Esophagus (tissue), 2 donors: ENCODE data around the gene RNU1-2. TPM values are rescaled to one million over a fixed set of nuclear protein-coding genes. Genes with fewer than 3 reads are reported as not detected.
"Not testable (repeated sequence)": the region's sequence is repeated elsewhere in the genome, so short reads cannot be mapped to it uniquely, and the experiment has no call there.

Experiments
- H3K27ac ChIP-seq, 2 donors: one replicate each; pipeline ENCODE4 v1.5.1; 2013; ENCODE audit warnings: low read depth in 2 of 2, mild to moderate bottlenecking in 2 of 2, inconsistent platforms in 1 of 2, low read length in 1 of 2, moderate library complexity in 1 of 2
- H3K27me3 ChIP-seq, 2 donors: one replicate each; pipeline ENCODE4 v1.6.1; 2013; ENCODE audit warnings: low read length in 2 of 2, control low read depth in 1 of 2, mild to moderate bottlenecking in 1 of 2; ENCODE audit not compliant: insufficient read depth in 2 of 2, control insufficient read depth in 1 of 2
- H3K36me3 ChIP-seq, 2 donors: one replicate each; pipeline ENCODE4 v1.6.1; 2013; ENCODE audit warnings: low read length in 1 of 2; ENCODE audit not compliant: control insufficient read depth in 2 of 2, insufficient read depth in 2 of 2
- H3K4me1 ChIP-seq, 2 donors: one replicate each; pipeline ENCODE4 v1.6.1; 2013; ENCODE audit warnings: low read length in 1 of 2; ENCODE audit not compliant: control insufficient read depth in 2 of 2, insufficient read depth in 2 of 2
- H3K4me3 ChIP-seq, 2 donors: one replicate each; pipeline ENCODE4 v1.5.1; 2013; ENCODE audit warnings: low read length in 2 of 2, mild to moderate bottlenecking in 2 of 2, low read depth in 1 of 2, moderate library complexity in 1 of 2
- H3K9me3 ChIP-seq, 2 donors: one replicate each; pipeline ENCODE4 v1.6.1; 2013; ENCODE audit warnings: mild to moderate bottlenecking in 2 of 2, low read depth in 1 of 2, low read length in 1 of 2, moderate library complexity in 1 of 2; ENCODE audit not compliant: control insufficient read depth in 2 of 2, insufficient read depth in 1 of 2
- WGBS, 2 donors: extraction: QIAGEN DNeasy Blood & Tissue Kit; methylation state at CpG; one replicate each; pipeline ENCODE4 v1.1.7; 2013; 5-methylcytosine and 5-hydroxymethylcytosine counted together
- polyA plus RNA-seq, 2 donors: library from polyadenylated mRNA; stranded (reverse); fragments of 200-250 nt; gene quantifications; one replicate each; pipeline ENCODE4 v1.2.3, GENCODE V29; 2013
- donor health status: healthy with polysubstance abuse.
- donor health status: Bipolar disorder and iron deficiency.

RNU1-2 gene
- polyA plus RNA-seq, 2 donors = not detected

DNA sequence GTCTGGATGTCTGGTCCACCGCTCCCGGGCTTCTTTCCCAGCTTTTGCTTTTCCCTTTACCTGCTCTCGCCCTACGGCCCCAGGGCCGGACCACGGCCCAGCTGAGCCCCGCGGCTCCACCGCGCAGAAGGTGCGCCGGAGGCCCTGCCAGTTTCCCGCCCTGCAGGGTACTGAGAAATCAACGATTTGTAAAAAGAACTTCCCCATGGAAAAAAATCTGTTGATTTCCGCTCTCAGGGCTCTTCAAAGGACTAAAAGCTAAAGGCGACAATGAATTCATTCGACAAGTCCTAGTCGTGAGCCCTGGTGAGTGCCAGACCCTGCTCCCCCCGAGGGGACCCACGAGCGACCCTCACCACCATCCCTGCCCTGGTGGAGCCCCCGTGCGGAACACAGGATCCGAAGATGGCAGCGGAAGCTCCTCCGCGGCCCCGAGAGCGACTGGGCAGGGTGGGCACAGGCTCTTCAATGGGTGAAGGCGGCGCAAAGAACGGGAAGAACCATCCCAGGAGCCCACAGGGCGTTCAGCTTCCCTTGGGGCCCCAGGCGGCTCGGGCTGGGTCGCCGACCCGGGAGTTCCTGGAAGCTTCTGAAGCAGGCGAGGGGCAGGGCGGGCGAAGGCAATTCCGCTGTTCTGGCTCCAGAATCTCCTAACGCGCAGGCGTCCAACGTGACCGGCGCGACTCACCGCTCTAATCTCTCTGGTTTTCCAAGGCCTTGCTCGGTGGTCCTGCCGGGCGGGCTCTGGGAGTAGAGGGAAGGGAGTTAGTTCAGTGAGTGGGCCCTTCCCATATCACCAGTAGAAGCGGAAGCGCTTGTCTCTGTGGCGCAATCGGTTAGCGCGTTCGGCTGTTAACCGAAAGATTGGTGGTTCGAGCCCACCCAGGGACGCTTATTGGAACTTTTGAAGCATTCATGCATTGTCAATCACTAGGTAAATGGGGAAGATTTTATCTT lies 6.6 kb upstream of the RNU1-2 start:
- WGBS, 2 donors = 6 to 12% methylated on average over 63 of the region's 63 CpGs
- H3K36me3 ChIP-seq = no peaks in the 10 kb centered on the region
- no peaks in the 10 kb centered on the region for H3K27me3 ChIP-seq
- H3K27ac ChIP-seq = peak overlapping the region; percentile 84 to 96
- peak overlapping the region; percentile 61 to 64 for H3K4me3 ChIP-seq
- H3K4me1 ChIP-seq = peaks cover 0 to 4% of the 10 kb centered on the region in 2 donors
- H3K9me3 ChIP-seq = no peaks in the 10 kb centered on the region

DNA sequence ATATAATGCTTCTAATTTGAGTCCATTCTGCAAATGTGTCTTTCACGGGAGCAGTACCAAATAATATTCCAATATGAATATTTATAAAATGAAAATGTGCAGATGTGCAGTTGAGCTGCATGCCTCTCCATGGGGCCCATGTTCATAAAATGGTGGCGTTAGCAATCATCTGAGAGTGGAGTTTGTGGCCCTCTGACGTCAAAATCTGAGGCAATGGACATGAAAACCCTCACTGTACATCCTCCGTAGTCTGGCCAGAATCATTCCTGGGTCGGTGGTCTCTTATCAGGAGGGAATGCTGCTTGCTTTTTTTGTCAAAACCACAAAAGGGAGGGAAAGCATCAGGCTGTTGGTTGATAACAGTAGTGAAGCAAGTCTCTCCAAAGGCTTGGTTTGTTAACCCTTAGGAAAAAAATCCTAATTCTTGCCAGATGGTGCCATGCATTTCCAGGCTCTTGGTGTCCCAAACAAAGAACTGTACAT lies 5.2 kb upstream of the RNU1-2 start:
- H3K27ac ChIP-seq, H3K4me1 ChIP-seq, H3K36me3 ChIP-seq, H3K27me3 ChIP-seq, H3K4me3 ChIP-seq, H3K9me3 ChIP-seq: not testable (repeated sequence)
- 78 to 82% methylated on average over 5 of the region's 5 CpGs for WGBS, 2 donors

DNA sequence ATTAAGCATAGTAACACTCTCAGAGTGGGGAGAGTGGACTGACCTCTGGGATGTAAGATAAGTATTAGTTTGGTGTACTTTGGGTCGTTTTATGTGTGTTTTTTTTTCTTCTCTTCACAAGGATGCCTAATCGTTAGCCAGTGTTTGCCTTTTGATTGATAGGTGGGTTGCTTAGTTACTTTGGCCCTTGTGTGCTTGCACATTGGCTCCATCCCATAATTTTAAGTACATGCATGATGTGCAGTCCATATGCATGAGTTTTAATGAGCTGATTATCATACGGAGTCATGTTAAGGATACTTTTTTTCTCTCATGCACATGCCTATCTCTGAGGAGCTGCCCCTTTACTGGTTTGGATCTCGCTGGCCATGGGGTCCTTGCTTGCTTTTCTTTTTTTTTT lies 4.7 kb upstream of the RNU1-2 start:
- not testable (repeated sequence) for H3K27ac ChIP-seq, H3K27me3 ChIP-seq, H3K36me3 ChIP-seq, H3K9me3 ChIP-seq, H3K4me1 ChIP-seq, H3K4me3 ChIP-seq
- 59 to 68% methylated on average over 4 of the region's 4 CpGs for WGBS, 2 donors

DNA sequence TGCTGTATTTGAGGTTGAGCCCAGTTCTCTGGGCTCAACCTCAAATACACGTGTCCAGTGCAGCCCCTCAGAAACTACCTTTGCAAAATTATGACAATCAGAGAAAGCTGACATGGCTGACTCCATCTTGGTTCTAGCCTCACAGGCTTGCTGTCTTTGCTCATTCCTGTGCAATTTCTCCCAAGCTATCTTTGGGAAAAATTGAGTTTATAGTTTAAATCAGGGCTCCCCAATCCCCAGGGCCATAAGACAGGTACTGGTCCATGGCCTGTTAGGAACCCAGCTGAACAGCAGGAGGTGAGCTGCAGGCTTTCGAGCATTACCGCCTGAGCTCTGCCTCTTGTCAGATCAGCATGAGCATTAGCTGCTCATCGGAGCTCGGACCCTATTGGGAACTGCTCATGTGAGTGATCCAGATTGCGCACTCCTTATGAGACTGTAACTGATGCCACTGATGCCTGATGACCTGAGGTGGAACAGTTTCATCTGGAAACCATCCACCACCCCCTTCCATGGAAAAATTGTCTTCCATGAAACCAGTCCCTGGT lies 2.7 kb upstream of the RNU1-2 start:
- H3K27me3 ChIP-seq, H3K27ac ChIP-seq, H3K36me3 ChIP-seq, H3K4me3 ChIP-seq, H3K9me3 ChIP-seq, H3K4me1 ChIP-seq: not testable (repeated sequence)
- WGBS, 2 donors = 70 to 80% methylated on average over 6 of the region's 6 CpGs

DNA sequence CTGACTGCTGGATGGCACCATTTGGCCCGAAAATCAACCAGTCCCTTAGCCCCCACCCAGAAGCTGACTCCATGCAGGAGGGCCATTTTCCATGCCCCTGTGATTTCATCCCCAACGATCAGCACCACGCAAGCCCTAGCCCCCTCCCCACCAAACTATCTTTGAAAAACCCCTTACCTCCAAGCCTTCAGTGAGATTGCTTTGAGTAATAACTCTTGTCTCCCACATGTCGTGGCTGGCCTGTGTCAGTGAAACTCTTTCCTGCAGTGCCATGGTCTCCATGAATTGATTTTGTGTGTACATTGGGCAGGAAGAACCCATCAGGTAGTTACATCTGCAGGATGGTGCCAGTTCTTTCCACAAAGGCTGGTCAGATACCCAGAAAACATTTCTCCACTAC lies 2.0 kb upstream of the RNU1-2 start:
- not testable (repeated sequence) for H3K9me3 ChIP-seq, H3K4me3 ChIP-seq, H3K27me3 ChIP-seq, H3K36me3 ChIP-seq, H3K27ac ChIP-seq, H3K4me1 ChIP-seq
- WGBS, 2 donors = 68 to 82% methylated on average over 4 of the region's 4 CpGs

DNA sequence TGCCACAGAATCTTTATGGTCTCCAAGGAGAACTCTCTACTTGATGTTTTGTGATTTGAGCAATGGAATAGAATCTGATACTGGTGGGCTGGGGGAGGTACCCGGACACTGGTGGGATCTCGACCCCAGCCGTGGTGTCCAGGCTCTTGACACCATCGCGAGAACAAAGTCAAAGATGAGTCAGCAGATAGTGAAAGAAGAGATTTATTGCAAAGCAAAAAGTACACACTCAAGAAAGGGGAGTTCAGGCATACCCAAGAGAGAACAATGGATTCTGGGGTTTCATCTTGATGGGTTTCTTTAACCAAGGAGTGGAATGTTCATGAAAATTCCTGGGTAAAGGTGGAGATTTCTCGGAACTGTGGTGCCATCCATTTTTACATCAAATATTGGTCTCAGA lies 1.4 kb upstream of the RNU1-2 start:
- not testable (repeated sequence) for H3K4me1 ChIP-seq

DNA sequence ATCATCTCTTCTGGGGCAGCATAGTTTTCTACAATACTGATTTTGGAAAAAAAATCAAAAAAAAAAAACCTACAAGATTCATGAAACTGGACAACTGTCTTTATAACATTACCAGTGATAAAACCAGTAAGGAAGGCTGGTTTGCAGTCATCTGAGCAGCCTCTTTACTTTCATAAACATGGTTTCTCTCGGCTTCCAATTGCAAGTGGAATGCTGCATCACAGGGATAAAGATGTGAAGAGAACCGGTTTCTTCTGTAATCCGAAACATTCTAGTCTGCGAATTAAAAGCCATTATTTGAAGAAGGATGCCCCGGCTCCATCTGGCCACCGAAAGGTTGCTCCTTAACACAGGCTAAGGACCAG lies 565 bp upstream of the RNU1-2 start:
- H3K9me3 ChIP-seq, H3K4me1 ChIP-seq, H3K27me3 ChIP-seq, H3K36me3 ChIP-seq: not testable (repeated sequence)
- Histone ChIP-seq H3K27ac (peak overlapping the region in 1 of 2 donors; percentile 22), H3K4me3 (peak overlapping the region in 1 of 2 donors; percentile 31)
- WGBS, 2 donors = 2 to 3% methylated on average over 5 to 6 of the region's 6 CpGs

More for the DNA sequence above, 1.4 kb upstream of the RNU1-2 start:
- WGBS, 2 donors = 78 to 81% methylated on average over 6 of the region's 6 CpGs
- not testable (repeated sequence) for H3K9me3 ChIP-seq, H3K4me3 ChIP-seq, H3K27ac ChIP-seq, H3K27me3 ChIP-seq, H3K36me3 ChIP-seq

DNA sequence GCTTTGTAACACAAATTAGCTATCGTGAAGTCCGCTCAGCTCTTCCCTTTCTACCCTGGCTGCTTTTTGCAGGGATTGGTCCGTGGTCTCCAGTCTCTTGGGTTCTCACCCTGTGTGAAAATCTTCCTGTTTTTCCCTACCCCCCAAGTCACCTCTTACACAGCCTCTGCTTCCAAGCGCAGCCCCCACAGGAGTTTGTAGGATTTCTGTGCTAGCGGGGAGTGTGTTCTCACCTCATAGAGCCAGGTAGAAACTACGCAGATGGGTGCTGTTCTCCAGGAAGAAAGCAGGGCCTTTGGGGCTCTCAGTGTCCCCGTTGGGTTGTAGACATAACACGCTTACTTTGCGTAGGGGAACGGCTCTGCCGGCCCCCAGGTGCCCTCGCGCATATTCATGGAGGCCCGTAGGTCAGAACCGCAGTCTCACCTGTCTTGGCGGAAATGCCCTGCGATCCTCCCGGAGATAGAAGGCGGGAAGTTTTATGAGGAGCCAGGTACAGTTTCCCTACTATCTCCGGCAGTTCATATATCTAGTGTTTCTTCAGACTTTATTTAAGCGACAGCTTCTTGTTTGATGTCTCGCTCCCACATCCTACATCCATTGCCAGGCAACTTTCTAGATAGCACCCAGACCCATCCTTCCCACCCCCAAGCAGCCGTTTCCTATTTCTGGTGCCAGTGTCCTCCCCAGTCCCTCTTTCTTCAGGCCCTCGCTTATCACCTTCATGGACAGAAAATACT lies 706 bp downstream of the RNU1-2 start:
- H3K27me3 ChIP-seq, H3K4me1 ChIP-seq, H3K36me3 ChIP-seq, H3K9me3 ChIP-seq: not testable (repeated sequence)
- 19 to 25% methylated on average over 21 to 22 of the region's 24 CpGs for WGBS, 2 donors
- peak overlapping the region in 1 of 2 donors; percentile 19 for H3K4me3 ChIP-seq
- H3K27ac ChIP-seq = peak overlapping the region; percentile 91 to 93

DNA sequence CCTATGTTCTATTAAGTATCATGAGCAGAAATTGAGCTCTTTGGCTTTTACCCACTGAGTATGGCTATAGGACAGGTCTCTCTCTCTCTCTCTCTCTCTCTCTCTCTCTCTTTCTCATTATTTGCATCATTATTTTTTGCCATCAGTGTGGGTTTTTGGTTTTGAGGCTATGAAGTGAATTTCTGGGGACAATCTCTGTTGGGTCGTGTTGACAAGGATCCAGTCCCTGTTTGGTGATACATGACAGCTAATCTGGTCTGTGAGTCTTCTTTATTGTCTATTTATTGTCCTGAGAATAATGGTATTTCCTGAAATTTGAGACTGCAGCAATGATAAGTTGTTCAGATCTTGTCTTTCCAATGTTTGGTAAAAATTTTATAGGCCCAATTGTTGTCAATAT lies 1.9 kb downstream of the RNU1-2 start:
- H3K36me3 ChIP-seq = not testable (repeated sequence)

More for the DNA sequence above, 1.9 kb downstream of the RNU1-2 start:
- 61 to 92% methylated on average over 1 of the region's 1 CpG for WGBS, 2 donors
- H3K4me3 ChIP-seq, H3K27me3 ChIP-seq, H3K9me3 ChIP-seq, H3K27ac ChIP-seq, H3K4me1 ChIP-seq: not testable (repeated sequence)
